Retina (tissue), 1 donor: Measurements from ENCODE around the gene TEX101.

Experiments
- DNase-seq: peaks from one replicate; pipeline ENCODE4 v3.0.0-alpha.2; 2016

The TEX101 gene

DNA sequence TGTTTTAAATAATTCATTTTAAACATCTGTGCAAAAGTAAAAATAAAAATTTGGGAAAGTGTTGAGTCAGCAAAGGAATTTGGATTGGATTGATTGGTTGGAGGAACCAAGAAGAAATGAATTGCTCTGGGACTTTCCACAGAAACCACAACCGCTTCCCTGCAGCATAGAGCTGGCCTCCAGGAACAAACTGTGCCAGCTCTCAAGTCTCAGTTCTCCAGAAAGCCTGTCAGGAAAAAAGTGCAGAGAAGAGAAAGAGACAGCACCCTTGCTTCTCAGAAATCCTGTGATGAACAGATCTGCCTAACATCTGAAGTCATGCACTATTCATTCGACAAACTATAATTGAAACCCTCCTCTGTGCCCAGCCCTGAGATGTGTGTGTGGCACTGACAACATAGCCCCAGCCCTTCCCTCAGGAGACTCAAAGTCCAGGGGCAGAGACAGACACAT, 35.9 kb downstream of the TEX101 start:
- no peak for DNase-seq

DNA sequence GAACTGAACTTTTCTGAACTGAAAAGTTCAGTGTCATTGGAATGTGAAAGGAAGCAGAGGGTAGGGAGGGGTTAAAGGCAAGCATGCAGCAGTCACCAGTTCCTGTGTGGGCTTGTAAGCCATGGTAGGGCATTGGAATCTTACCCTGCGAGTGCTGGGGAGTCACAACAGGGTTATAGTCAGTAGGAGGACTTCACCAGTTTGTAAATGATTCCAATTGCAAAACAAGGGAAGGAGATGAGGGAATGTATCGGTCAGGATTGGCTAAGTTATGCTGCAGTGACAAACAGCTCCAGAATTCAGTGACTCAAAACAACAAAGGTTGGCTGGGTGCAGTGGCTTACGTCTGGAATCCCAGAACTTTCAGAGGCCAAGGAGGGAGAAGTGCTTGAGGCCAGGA, 37.9 kb downstream of the TEX101 start:
- no peak for DNase-seq

- DNase-seq = no peak
These were observed 39.3 kb downstream of the TEX101 start for GRCh38 chr19:43454031-43454430.

DNA sequence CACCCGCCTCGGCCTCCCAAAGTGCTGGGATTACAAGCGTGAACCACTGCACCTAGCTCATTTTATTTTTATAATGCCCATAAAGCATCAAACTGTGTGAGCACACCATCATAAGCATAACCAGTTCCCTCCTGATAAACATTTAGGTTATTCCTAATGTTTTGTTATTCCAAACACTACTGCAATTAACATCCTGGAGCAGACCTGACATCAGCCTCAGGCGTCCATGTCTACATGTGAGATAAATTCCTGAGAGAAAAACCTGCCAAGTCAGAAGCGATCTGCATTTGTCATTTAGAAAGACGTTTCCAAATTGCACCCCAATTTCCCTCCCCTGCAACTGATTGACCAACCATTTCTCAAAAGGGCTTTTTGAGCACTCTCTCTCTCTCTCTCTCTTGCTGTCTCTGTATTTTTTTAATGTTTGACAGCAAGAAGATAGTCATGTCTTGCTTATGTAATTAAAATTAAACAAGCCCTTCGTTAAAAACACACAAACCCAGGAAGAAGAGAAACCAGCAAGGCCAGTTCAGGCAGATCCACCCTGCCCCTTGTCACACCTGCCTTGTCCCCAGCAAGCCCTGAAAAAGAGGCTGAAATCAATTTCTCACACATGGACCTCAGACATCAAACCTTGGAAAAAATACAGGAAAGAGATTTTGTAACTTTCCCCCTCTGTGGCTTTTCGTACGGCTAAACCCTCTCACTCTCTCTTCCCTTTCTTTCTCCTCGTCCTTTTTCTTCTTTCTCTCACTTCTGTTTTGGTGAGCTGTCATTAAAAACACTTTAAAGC, 40.8 kb downstream of the TEX101 start:
- no peak for DNase-seq

GRCh38 chr19:43457809-43458208, 43.1 kb downstream of the TEX101 start:
- DNase-seq = no peak

- DNase-seq = no peak
These were observed 45.8 kb downstream of the TEX101 start for GRCh38 chr19:43460362-43461016.

DNA sequence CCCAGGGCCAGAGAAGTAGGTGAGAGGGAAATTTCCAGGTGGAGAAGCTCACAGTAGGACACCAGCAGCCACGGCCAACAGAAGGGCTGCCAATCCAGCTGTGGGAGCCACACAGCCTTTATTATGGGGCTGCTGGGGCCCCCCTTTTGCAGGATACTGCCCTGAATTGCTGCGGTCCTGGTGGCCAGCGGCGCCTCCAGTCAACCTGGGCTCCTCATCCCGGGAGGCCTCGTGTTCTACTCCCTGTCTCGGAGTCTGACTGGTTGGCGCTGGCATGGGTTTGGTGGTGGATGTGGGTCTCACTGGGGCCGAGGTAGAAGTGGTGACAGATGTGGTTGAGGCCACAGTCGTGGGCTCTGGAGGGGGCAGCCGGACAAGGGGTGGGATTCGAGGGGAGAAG, 46.6 kb downstream of the TEX101 start:
- DNase-seq = no peak

- no peak for DNase-seq
These were observed 47.7 kb downstream of the TEX101 start for GRCh38 chr19:43462383-43462782.

DNA sequence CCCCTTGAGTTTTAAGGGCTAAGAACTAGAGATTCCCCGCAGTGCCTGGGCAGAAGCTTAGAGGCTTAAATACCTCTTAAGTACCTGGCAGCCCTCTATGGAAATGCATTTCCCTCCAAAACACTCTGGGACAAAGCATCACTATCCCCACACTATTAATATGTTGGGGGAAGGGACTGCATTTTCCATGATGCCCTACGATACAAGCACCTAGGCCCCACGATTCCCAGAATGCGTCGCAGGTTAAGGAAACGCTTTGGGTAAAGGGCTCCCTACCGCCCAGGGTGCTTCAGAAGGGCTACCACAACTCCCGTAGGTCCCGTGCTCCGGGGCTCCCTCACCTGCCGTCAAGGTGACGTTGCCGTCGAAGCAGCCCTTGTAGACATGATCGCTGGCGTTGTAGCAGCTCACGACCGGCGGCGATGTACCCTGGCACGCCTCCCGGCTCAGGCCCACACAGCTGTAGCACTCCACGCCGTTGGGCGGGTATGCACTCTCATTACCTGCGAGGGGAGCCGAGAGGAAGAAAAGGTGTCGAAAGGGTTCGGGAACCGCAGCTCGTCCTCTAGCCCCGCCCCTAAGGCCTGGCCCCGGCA, 48.2 kb downstream of the TEX101 start:
- DNase-seq = no peak

- peak; percentile 97 for DNase-seq
These were observed 48.9 kb downstream of the TEX101 start for GRCh38 chr19:43463381-43464133.

DNA sequence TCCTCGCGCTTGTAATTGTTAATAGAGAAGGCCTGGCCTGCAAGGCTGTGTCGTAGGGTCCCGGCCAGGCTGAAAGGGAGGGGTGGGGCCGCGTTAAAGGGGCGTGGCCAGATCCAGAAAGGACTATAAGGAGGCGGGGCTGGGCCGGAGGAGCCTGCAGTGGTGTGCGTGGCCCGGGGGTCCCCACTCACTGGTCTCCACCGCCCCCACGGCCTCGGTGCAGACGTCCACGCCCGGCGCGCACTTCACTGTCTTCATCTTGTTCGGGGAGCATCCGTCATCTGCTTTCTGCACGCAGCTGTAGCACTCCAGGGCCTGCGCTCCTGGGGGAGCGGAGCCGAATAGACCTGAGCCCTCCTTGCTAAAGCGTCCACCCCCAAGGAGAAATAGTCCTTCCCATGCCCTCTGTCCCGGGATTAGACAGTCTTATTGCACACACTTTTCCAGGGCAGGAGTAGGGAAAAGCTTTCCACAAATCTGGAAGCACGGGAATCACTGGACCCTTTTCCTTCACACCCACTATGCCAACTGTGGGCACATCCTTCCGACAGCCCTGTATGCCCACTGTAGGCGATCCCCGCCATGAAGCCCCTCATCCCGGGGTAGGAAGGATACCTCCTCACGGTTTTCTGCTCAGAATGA, 49.6 kb downstream of the TEX101 start:
- no peak for DNase-seq

DNA sequence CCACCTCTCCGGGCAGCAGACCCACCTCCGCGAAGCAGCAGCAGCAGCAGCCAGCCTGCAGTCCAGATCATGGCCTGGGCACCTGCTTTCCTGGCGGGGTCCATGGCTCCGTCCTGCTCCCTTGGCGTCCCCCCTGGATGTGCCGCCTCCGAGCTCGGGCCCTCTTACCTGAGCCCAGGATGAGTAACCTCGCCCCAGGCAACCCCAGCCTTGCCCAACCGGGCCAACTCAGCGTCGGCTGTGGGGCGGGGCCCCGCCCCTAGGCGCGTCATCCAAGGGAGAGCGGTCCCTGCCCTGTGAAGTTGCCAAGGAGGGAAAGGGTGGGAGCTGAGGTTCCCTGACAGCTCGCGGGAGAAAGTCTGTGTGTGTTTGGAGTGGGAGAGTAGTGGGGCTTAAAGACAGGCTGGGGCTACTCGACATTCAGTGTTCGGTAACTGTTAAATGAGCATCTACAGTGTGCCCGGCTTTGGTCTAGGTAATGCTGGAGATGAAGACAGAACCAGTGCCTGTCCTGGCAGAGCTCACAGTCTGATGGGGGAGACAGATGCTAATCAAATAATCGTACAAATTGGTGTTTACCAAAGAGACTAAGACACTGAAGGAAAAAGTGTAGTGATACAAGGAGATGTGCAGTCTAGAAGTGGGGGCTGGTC, 50.9 kb downstream of the TEX101 start, which contains the start of gene LYPD3:
LYPD3 (minus strand) TSS at position 141 of the 653 bp plus-strand sequence; CDS start at position 104, 37 bp downstream.
- no peak for DNase-seq

DNA sequence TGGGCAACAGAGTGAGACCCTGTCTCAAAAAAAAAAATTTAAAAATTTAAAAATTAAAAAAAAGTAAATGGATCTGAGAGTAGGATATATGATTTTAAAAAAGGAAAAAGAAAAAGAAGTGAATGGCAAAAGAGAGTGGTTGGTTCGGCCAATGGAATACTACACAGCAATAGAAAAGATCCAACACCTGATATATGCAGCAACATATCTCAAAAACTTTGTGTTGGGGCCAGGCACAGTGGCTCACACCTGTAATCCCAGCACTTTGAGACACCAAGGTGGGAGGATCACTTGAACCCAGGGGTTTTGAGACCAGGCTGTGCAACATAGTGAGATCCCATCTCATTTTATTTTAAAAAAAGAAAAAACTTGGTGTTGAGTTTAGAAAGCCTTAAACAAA, 52.1 kb downstream of the TEX101 start:
- DNase-seq = no peak

- DNase-seq = no peak
These were observed 52.6 kb downstream of the TEX101 start for GRCh38 chr19:43467276-43467675.

DNA sequence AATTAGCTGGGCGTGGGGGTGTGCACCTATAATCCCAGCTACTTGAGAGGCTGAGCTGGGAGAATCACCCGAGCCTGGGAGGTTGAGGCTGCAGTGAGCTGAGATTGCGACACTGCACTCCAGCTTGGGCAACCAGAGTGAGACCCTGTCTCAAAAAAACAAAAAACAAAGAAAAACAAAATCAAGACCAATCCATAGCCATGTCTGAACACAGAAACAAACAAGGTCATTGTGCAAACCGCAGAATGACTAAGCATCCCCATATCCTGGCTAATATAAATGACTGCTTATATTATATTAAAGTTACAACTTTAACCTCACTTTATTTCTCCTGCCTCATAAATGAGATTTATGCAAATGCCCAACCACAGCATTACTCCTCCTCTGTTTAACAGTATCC, 53.0 kb downstream of the TEX101 start:
- DNase-seq = no peak
